ENCODE results near the gene RWDD4. TPM values are rescaled to one million over a fixed set of nuclear protein-coding genes. Genes with fewer than 3 reads are reported as not detected.
A peak's percentile ranks its signal among the peaks of the same experiment; 100 is the strongest.

The RWDD4 gene
- total and polyA plus RNA-seq, 5 donors from 2014 or later, result 9.9 to 26.6 (median 17.6) TPM

DNA sequence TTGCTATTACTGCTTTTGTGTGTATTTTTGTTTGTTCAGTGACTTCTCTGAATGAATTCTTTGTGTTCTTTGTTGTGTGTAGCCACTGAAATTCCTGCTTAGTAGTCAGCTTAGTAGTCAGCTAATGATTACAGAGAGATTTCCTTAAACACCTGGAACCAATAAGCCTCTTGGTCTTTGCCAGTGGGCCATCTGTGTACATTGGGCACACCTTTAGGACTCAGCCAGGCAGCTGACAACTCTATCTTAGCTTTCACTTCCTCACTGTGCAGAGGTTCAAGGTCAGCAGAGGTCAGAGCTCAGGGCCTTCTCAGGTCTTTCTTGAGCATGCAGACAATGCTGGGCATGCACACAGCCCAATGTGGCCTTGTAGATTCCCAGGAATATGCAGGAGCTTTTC, 59.3 kb downstream of the RWDD4 start:
- Histone ChIP-seq H3K4me3 (ENCODE audit: low read depth, low read length) (no peak overlapping the region), H3K27me3 (ENCODE audit: control insufficient read depth, insufficient read depth, low read length) (peaks cover 1% of the 10 kb centered on the region), H3K27ac (ENCODE audit: insufficient read depth, low read length, poor library complexity, severe bottlenecking) (no peak overlapping the region), H3K9me3 (ENCODE audit: control insufficient read depth in 2 of 2, low read length in 2 of 2) (no peaks in the 10 kb centered on the region), H3K36me3 (ENCODE audit: control insufficient read depth, insufficient read depth, low read length) (no peaks in the 10 kb centered on the region), H3K4me1 (ENCODE audit: control insufficient read depth, insufficient read depth, low read length, poor library complexity, severe bottlenecking) (no peaks in the 10 kb centered on the region)
- H3K36me3 Mint-ChIP-seq, result no peaks in the 10 kb centered on the region
- H3K4me1 Mint-ChIP-seq, result peaks cover 0 to 3% (median 0%) of the 10 kb centered on the region in 4 donors
- no peak for DNase-seq
- H3K27ac Mint-ChIP-seq, result no peak overlapping the region
- H3K4me3 Mint-ChIP-seq, result no peak overlapping the region
- H3K9me3 Mint-ChIP-seq, result peaks cover 0 to 2% (median 0%) of the 10 kb centered on the region in 7 donors
- no peak for ATAC-seq (ENCODE audit: low read depth in 2 of 2)
- peaks cover 17% of the 10 kb centered on the region for H3K27me3 Mint-ChIP-seq

DNA sequence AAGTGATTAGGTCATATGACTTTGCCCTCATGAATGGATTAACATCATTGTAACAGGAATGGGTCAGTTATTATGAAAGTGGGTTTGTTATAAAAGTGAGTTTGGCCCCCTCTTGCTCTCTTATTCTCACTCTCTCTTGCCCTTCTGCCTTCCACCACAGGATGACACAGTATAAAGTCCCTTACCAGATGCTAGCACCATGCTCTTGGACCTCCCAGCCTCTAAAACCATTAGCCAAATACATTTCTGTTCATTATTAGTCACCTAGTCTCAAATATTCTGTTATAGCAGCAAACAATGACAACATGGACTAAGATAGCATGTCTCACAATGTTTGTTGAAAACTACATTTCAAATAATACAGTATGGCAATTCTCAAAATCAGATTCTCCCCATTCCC, 59.7 kb downstream of the RWDD4 start:
- H3K36me3 ChIP-seq (ENCODE audit: control insufficient read depth, insufficient read depth, low read length), result no peaks in the 10 kb centered on the region
- no peak overlapping the region for H3K4me3 ChIP-seq (ENCODE audit: low read depth, low read length)
- ATAC-seq (ENCODE audit: low read depth in 2 of 2), result no peak
- H3K36me3 Mint-ChIP-seq, result no peaks in the 10 kb centered on the region
- peaks cover 0 to 2% (median 0%) of the 10 kb centered on the region in 7 donors for H3K9me3 Mint-ChIP-seq
- peaks cover 0 to 3% (median 0%) of the 10 kb centered on the region in 4 donors for H3K4me1 Mint-ChIP-seq
- H3K27ac ChIP-seq (ENCODE audit: insufficient read depth, low read length, poor library complexity, severe bottlenecking), result no peak overlapping the region
- DNase-seq, result no peak
- no peak overlapping the region for H3K27ac Mint-ChIP-seq
- H3K27me3 ChIP-seq (ENCODE audit: control insufficient read depth, insufficient read depth, low read length), result peaks cover 1% of the 10 kb centered on the region
- H3K4me3 Mint-ChIP-seq, result no peak overlapping the region
- H3K4me1 ChIP-seq (ENCODE audit: control insufficient read depth, insufficient read depth, low read length, poor library complexity, severe bottlenecking), result no peaks in the 10 kb centered on the region
- H3K27me3 Mint-ChIP-seq, result peaks cover 17% of the 10 kb centered on the region
- H3K9me3 ChIP-seq (ENCODE audit: control insufficient read depth in 2 of 2, low read length in 2 of 2), result no peaks in the 10 kb centered on the region

DNA sequence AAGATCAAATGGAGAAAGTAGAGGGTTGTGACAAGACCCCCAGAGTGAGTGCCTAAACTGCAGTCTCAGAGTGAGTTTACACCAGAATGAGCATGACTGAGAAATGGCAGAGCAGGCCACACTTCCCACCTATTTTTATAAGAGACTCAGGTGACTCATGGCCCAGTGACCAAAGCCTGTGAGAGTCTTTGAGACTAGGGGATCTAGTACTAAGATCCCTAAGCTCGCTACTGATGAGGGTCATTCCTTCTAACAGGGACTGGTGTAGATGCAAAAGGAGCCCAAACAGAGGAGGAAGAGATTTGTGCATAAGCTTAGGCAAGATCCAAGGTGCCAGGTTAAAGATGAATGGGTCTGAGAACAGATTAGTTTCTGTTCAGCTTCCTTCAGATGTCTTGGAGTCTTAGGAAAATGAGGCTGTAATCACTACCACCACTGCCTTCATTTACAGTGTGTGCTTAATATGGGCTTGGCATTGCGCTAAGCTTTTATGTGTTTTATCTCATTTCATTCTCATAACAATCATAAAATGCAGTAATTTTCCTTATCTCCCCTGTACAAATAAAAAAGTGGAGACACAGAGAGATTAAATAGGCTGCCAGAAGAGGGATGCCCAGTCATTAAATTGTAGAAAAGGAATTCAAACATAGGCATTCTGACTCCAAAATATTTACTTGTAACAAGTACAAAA, 62.8 kb downstream of the RWDD4 start:
- Histone ChIP-seq H3K36me3 (ENCODE audit: control insufficient read depth, insufficient read depth, low read length) (no peaks in the 10 kb centered on the region), H3K9me3 (ENCODE audit: control insufficient read depth in 2 of 2, low read length in 2 of 2) (no peaks in the 10 kb centered on the region), H3K27ac (ENCODE audit: insufficient read depth, low read length, poor library complexity, severe bottlenecking) (no peak overlapping the region), H3K4me3 (ENCODE audit: low read depth, low read length) (no peak overlapping the region), H3K4me1 (ENCODE audit: control insufficient read depth, insufficient read depth, low read length, poor library complexity, severe bottlenecking) (no peaks in the 10 kb centered on the region), H3K27me3 (ENCODE audit: control insufficient read depth, insufficient read depth, low read length) (peaks cover 1% of the 10 kb centered on the region)
- peaks cover 0 to 2% (median 0%) of the 10 kb centered on the region in 7 donors for H3K9me3 Mint-ChIP-seq
- ATAC-seq (ENCODE audit: low read depth in 2 of 2), result no peak
- no peaks in the 10 kb centered on the region for H3K4me1 Mint-ChIP-seq
- H3K4me3 Mint-ChIP-seq, result no peak overlapping the region
- peaks cover 17% of the 10 kb centered on the region for H3K27me3 Mint-ChIP-seq
- H3K27ac Mint-ChIP-seq, result no peak overlapping the region
- no peaks in the 10 kb centered on the region for H3K36me3 Mint-ChIP-seq
- no peak for DNase-seq

DNA sequence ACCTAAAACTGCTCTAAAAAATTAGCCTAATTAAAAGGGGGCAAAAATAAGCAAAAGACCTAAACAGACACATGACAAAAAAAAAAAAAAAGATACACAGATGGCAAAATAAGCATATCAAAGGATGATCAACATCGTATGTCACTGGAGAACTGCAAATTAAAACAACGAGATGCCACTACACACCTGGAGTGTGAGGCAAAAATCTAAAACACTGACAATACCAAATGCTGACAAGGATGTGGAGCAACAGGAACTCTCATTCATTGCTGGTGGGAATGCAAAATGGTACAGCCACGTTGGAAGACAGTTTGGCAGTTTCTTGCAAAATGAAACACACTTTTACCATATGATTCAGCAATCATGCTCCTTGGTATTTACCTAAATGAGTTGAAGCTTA, 64.2 kb downstream of the RWDD4 start:
- no peak overlapping the region for H3K27ac Mint-ChIP-seq
- H3K27ac ChIP-seq (ENCODE audit: insufficient read depth, low read length, poor library complexity, severe bottlenecking), result no peak overlapping the region
- peaks cover 0 to 2% (median 0%) of the 10 kb centered on the region in 7 donors for H3K9me3 Mint-ChIP-seq
- ATAC-seq (ENCODE audit: low read depth in 2 of 2) (no peak), DNase-seq (no peak)
- H3K4me1 ChIP-seq (ENCODE audit: control insufficient read depth, insufficient read depth, low read length, poor library complexity, severe bottlenecking), result no peaks in the 10 kb centered on the region
- no peaks in the 10 kb centered on the region for H3K4me1 Mint-ChIP-seq
- peaks cover 17% of the 10 kb centered on the region for H3K27me3 Mint-ChIP-seq
- H3K4me3 Mint-ChIP-seq, result no peak overlapping the region
- H3K9me3 ChIP-seq (ENCODE audit: control insufficient read depth in 2 of 2, low read length in 2 of 2), result no peaks in the 10 kb centered on the region
- H3K4me3 ChIP-seq (ENCODE audit: low read depth, low read length), result no peak overlapping the region
- no peaks in the 10 kb centered on the region for H3K27me3 ChIP-seq (ENCODE audit: control insufficient read depth, insufficient read depth, low read length)
- no peaks in the 10 kb centered on the region for H3K36me3 Mint-ChIP-seq
- no peaks in the 10 kb centered on the region for H3K36me3 ChIP-seq (ENCODE audit: control insufficient read depth, insufficient read depth, low read length)

DNA sequence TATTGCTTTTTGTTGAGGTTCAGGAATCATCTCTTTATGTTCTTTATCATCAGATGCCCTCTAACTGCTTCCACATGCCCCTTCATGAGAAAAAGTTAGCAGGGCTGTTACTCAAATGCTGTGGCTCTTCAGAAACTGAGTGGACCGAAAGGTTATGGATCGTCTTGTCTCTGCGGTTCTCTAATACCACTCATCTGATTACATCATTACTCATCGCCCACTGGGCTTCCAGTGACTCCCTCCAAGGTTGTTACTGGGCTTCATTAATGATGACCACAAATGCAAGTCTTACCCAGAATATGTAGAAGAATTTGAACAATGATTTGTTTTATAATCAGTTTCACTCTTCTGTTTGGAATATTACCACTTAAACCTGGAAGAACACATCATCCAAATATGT, 67.7 kb downstream of the RWDD4 start:
- H3K4me3 Mint-ChIP-seq, result no peak overlapping the region
- H3K27me3 ChIP-seq (ENCODE audit: control insufficient read depth, insufficient read depth, low read length), result no peaks in the 10 kb centered on the region
- no peak for DNase-seq

More for the DNA sequence above, 67.7 kb downstream of the RWDD4 start:
- Mint-ChIP-seq H3K9me3 (no peaks in the 10 kb centered on the region), H3K36me3 (no peaks in the 10 kb centered on the region), H3K4me1 (no peaks in the 10 kb centered on the region), H3K27ac (peak overlapping the region in 2 of 3 donors; percentile 39 to 63), H3K27me3 (peaks cover 11% of the 10 kb centered on the region)
- no peak for ATAC-seq (ENCODE audit: low read depth in 2 of 2)
- Histone ChIP-seq H3K4me1 (ENCODE audit: control insufficient read depth, insufficient read depth, low read length, poor library complexity, severe bottlenecking) (no peaks in the 10 kb centered on the region), H3K9me3 (ENCODE audit: control insufficient read depth in 2 of 2, low read length in 2 of 2) (no peaks in the 10 kb centered on the region), H3K36me3 (ENCODE audit: control insufficient read depth, insufficient read depth, low read length) (no peaks in the 10 kb centered on the region), H3K4me3 (ENCODE audit: low read depth, low read length) (no peak overlapping the region), H3K27ac (ENCODE audit: insufficient read depth, low read length, poor library complexity, severe bottlenecking) (no peak overlapping the region)

Other genes starting within 250 kb of the RWDD4 start
- gene CDKN2AIP, start 214.5 kb downstream of the RWDD4 start, total RNA-seq, result 32.5 TPM
- gene CDKN2AIP, start 214.5 kb downstream of the RWDD4 start, polyA plus RNA-seq, result 10 to 100 TPM; 23.0 to 46.4 (median 36.1) TPM
- gene ING2, start 154.1 kb downstream of the RWDD4 start, total RNA-seq, result 14.6 TPM
- 10 to 100 TPM in 3 of 4 donors, 1 to 10 TPM in 1; 9.1 to 17.2 (median 12.5) TPM for gene ING2, start 154.1 kb downstream of the RWDD4 start, polyA plus RNA-seq
- 33.4 TPM for gene TRAPPC11, start 108 bp upstream of the RWDD4 start, total RNA-seq
- 10 to 100 TPM; 18.4 to 22.8 (median 21.4) TPM for gene TRAPPC11, start 108 bp upstream of the RWDD4 start, polyA plus RNA-seq
- not detected for gene STOX2, start 246.1 kb upstream of the RWDD4 start, total RNA-seq
- gene STOX2, start 246.1 kb upstream of the RWDD4 start, polyA plus RNA-seq, result not detected

Measured in CD4-positive, CD25-positive, alpha-beta regulatory T cell (primary cell).